Measurements from ENCODE around the gene PLEKHN1. TPM values are rescaled to one million over a fixed set of nuclear protein-coding genes. Genes with fewer than 3 reads are reported as not detected.
A peak's percentile ranks its signal among the peaks of the same experiment; 100 is the strongest.
"Not testable (repeated sequence)": the region's sequence is repeated elsewhere in the genome, so short reads cannot be mapped to it uniquely, and the experiment has no call there.

Gene PLEKHN1
- total and polyA plus RNA-seq, 3 experiments from 2014 or later: 0.49 to 3.5 (median 2.7) TPM

- Histone ChIP-seq H3K27me3 (ENCODE audit: insufficient read depth, low read length, poor library complexity, severe bottlenecking) (peaks cover 22% of the 10 kb centered on the region), H3K4me3 (ENCODE audit: low read length) (no peak overlapping the region), H3K9me3 (ENCODE audit: low read length) (no peaks in the 10 kb centered on the region), H3K4me1 (ENCODE audit: insufficient read depth, low read length) (peaks cover 13% of the 10 kb centered on the region), H3K36me3 (ENCODE audit: insufficient read depth, low read length) (no peaks in the 10 kb centered on the region), H3K27ac (ENCODE audit: low read depth, low read length) (no peak overlapping the region)
- ChIA-PET CTCF (interaction anchor here (0.6 to 1.3 kb wide), 2 partner anchors 16 to 75 kb away, joined by 3 to 4 read pairs; no protein-coding TSS in a partner anchor), POLR2A (interaction anchor here (0.6 to 1.4 kb wide), 3 partner anchors 15 to 337 kb away, joined by 3 to 7 read pairs (median 5); partner anchors contain the start of genes NOC2L and SCNN1D)
- Mint-ChIP-seq H3K4me1 (peaks cover 0 to 27% (median 7%) of the 10 kb centered on the region in 3 donors), H3K4me3 (peak overlapping the region in 2 of 7 donors; percentile 65 to 80), H3K27me3 (peaks cover 17 to 30% of the 10 kb centered on the region in 2 donors), H3K36me3 (peaks cover under 1 to 36% (median 4%) of the 10 kb centered on the region in 3 donors), H3K9me3 (no peaks in the 10 kb centered on the region), H3K27ac (no peak overlapping the region)
- DNase-seq: no peak
These were observed 22.5 kb upstream of the PLEKHN1 start for GRCh38 chr1:943545-944340.

- POLR2A ChIA-PET: no interaction called here
- Histone ChIP-seq H3K4me3 (ENCODE audit: low read length) (no peak overlapping the region), H3K4me1 (ENCODE audit: insufficient read depth, low read length) (peaks cover 13% of the 10 kb centered on the region), H3K36me3 (ENCODE audit: insufficient read depth, low read length) (peaks cover 6% of the 10 kb centered on the region), H3K27ac (ENCODE audit: low read depth, low read length) (no peak overlapping the region), H3K9me3 (ENCODE audit: low read length) (no peaks in the 10 kb centered on the region), H3K27me3 (ENCODE audit: insufficient read depth, low read length, poor library complexity, severe bottlenecking) (peaks cover 21% of the 10 kb centered on the region)
- H3K4me1 Mint-ChIP-seq: peaks cover 0 to 27% (median 8%) of the 10 kb centered on the region in 3 donors
- no peaks in the 10 kb centered on the region for H3K9me3 Mint-ChIP-seq
- CTCF ChIA-PET: no interaction called here
- DNase-seq: no peak
- no peak overlapping the region for H3K27ac Mint-ChIP-seq
- H3K27me3 Mint-ChIP-seq: peaks cover 11 to 26% of the 10 kb centered on the region in 2 donors
- H3K36me3 Mint-ChIP-seq: peaks cover 2 to 44% (median 4%) of the 10 kb centered on the region in 3 donors
- peak overlapping the region in 1 of 7 donors; percentile 80 for H3K4me3 Mint-ChIP-seq
These were observed 21.6 kb upstream of the PLEKHN1 start for GRCh38 chr1:944341-945325.

- peaks cover 17% of the 10 kb centered on the region for H3K36me3 ChIP-seq (ENCODE audit: insufficient read depth, low read length)
- POLR2A ChIA-PET: no interaction called here
- Mint-ChIP-seq H3K4me3 (no peak overlapping the region), H3K27ac (peak overlapping the region in 1 of 8 donors; percentile 74), H3K27me3 (peaks cover 4 to 21% of the 10 kb centered on the region in 2 donors), H3K9me3 (no peaks in the 10 kb centered on the region), H3K36me3 (peaks cover 8 to 57% (median 8%) of the 10 kb centered on the region in 3 donors), H3K4me1 (peaks cover 0 to 20% (median 7%) of the 10 kb centered on the region in 3 donors)
- CTCF ChIA-PET: no interaction called here
- H3K27me3 ChIP-seq (ENCODE audit: insufficient read depth, low read length, poor library complexity, severe bottlenecking): peaks cover 13% of the 10 kb centered on the region
- H3K4me1 ChIP-seq (ENCODE audit: insufficient read depth, low read length): peaks cover 8% of the 10 kb centered on the region
- no peak overlapping the region for H3K4me3 ChIP-seq (ENCODE audit: low read length)
- H3K9me3 ChIP-seq (ENCODE audit: low read length): no peaks in the 10 kb centered on the region
- DNase-seq: no peak
- H3K27ac ChIP-seq (ENCODE audit: low read depth, low read length): no peak overlapping the region
These were observed 20.4 kb upstream of the PLEKHN1 start for GRCh38 chr1:945688-946556.

- H3K4me3 ChIP-seq (ENCODE audit: low read length); H3K27me3 ChIP-seq (ENCODE audit: insufficient read depth, low read length, poor library complexity, severe bottlenecking); H3K27ac Mint-ChIP-seq; H3K9me3 Mint-ChIP-seq; DNase-seq; H3K4me1 ChIP-seq (ENCODE audit: insufficient read depth, low read length); H3K27ac ChIP-seq (ENCODE audit: low read depth, low read length); H3K4me3 Mint-ChIP-seq; POLR2A ChIA-PET; CTCF ChIA-PET; H3K9me3 ChIP-seq (ENCODE audit: low read length): not testable (repeated sequence)
- H3K27me3 Mint-ChIP-seq: peaks cover 1 to 15% of the 10 kb centered on the region in 2 donors
- H3K36me3 ChIP-seq (ENCODE audit: insufficient read depth, low read length): peaks cover 25% of the 10 kb centered on the region
- H3K4me1 Mint-ChIP-seq: peaks cover 0 to 14% (median 4%) of the 10 kb centered on the region in 3 donors
- H3K36me3 Mint-ChIP-seq: peaks cover 11 to 65% (median 12%) of the 10 kb centered on the region in 3 donors
These were observed 19.5 kb upstream of the PLEKHN1 start for GRCh38 chr1:946811-947210.

GRCh38 chr1:947958-948357, 18.3 kb upstream of the PLEKHN1 start:
- Histone ChIP-seq H3K36me3 (ENCODE audit: insufficient read depth, low read length) (peaks cover 28% of the 10 kb centered on the region), H3K4me1 (ENCODE audit: insufficient read depth, low read length) (no peaks in the 10 kb centered on the region), H3K27ac (ENCODE audit: low read depth, low read length) (no peak overlapping the region), H3K9me3 (ENCODE audit: low read length) (no peaks in the 10 kb centered on the region), H3K27me3 (ENCODE audit: insufficient read depth, low read length, poor library complexity, severe bottlenecking) (peaks cover 3% of the 10 kb centered on the region), H3K4me3 (ENCODE audit: low read length) (no peak overlapping the region)
- no peaks in the 10 kb centered on the region for H3K9me3 Mint-ChIP-seq
- ChIA-PET CTCF (no interaction called here), POLR2A (no interaction called here)
- DNase-seq: no peak
- H3K4me1 Mint-ChIP-seq: peaks cover 0 to 13% (median 4%) of the 10 kb centered on the region in 3 donors
- H3K36me3 Mint-ChIP-seq: peaks cover 11 to 76% (median 12%) of the 10 kb centered on the region in 3 donors
- no peak overlapping the region for H3K4me3 Mint-ChIP-seq
- H3K27ac Mint-ChIP-seq: no peak overlapping the region
- peaks cover 1 to 13% of the 10 kb centered on the region in 2 donors for H3K27me3 Mint-ChIP-seq

- CTCF ChIA-PET: no interaction called here
- POLR2A ChIA-PET: no interaction called here
- H3K27ac Mint-ChIP-seq: no peak overlapping the region
These were observed 16.0 kb upstream of the PLEKHN1 start for GRCh38 chr1:950268-950667.

GRCh38 chr1:950881-951280, 15.4 kb upstream of the PLEKHN1 start:
- DNase-seq: no peak
- Mint-ChIP-seq H3K27me3 (no peaks in the 10 kb centered on the region), H3K4me1 (peaks cover 1 to 5% (median 4%) of the 10 kb centered on the region in 3 donors), H3K9me3 (no peaks in the 10 kb centered on the region), H3K4me3 (no peak overlapping the region), H3K27ac (no peak overlapping the region), H3K36me3 (peaks cover 17 to 90% (median 17%) of the 10 kb centered on the region in 3 donors)
- H3K36me3 ChIP-seq (ENCODE audit: insufficient read depth, low read length): peaks cover 55% of the 10 kb centered on the region
- POLR2A ChIA-PET: no interaction called here
- H3K4me3 ChIP-seq (ENCODE audit: low read length): no peak overlapping the region
- no peaks in the 10 kb centered on the region for H3K4me1 ChIP-seq (ENCODE audit: insufficient read depth, low read length)
- no peaks in the 10 kb centered on the region for H3K9me3 ChIP-seq (ENCODE audit: low read length)
- CTCF ChIA-PET: no interaction called here
- no peak overlapping the region for H3K27ac ChIP-seq (ENCODE audit: low read depth, low read length)
- H3K27me3 ChIP-seq (ENCODE audit: insufficient read depth, low read length, poor library complexity, severe bottlenecking): no peaks in the 10 kb centered on the region

More at GRCh38 chr1:950268-950667, 16.0 kb upstream of the PLEKHN1 start:
- Mint-ChIP-seq H3K36me3 (peaks cover 15 to 90% (median 15%) of the 10 kb centered on the region in 3 donors), H3K9me3 (no peaks in the 10 kb centered on the region), H3K4me1 (peaks cover 1 to 4% (median 3%) of the 10 kb centered on the region in 3 donors), H3K27me3 (no peaks in the 10 kb centered on the region), H3K4me3 (no peak overlapping the region)
- H3K4me3 ChIP-seq (ENCODE audit: low read length): no peak overlapping the region
- no peak for DNase-seq
- no peaks in the 10 kb centered on the region for H3K9me3 ChIP-seq (ENCODE audit: low read length)
- H3K27ac ChIP-seq (ENCODE audit: low read depth, low read length): no peak overlapping the region
- H3K36me3 ChIP-seq (ENCODE audit: insufficient read depth, low read length): peaks cover 49% of the 10 kb centered on the region
- H3K4me1 ChIP-seq (ENCODE audit: insufficient read depth, low read length): no peaks in the 10 kb centered on the region
- no peaks in the 10 kb centered on the region for H3K27me3 ChIP-seq (ENCODE audit: insufficient read depth, low read length, poor library complexity, severe bottlenecking)

All from CD8-positive, alpha-beta memory T cell (primary cell).